Measurements from ENCODE around the gene PLBD2.

DNA sequence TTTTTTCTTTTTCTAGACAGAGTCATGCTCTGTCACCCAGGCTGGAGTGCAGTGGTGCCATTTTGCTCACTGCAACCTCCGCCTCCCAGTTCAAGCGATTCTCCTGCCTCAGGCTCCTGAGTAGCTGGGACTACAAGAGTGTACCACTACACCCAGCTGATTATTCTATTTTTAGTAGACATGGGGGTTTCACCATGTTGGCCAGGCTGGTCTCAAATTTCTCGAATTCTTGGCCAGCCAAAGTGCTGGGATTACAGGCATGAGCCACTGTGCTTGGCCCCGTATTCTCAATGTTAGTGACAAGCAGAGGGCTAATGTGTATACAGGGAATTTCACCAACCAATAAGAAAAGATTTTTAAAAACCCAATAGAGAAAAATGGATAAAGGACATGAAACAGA is 8.4 kb downstream of the PLBD2 start:
- TF ChIP-seq, protein P1, sequence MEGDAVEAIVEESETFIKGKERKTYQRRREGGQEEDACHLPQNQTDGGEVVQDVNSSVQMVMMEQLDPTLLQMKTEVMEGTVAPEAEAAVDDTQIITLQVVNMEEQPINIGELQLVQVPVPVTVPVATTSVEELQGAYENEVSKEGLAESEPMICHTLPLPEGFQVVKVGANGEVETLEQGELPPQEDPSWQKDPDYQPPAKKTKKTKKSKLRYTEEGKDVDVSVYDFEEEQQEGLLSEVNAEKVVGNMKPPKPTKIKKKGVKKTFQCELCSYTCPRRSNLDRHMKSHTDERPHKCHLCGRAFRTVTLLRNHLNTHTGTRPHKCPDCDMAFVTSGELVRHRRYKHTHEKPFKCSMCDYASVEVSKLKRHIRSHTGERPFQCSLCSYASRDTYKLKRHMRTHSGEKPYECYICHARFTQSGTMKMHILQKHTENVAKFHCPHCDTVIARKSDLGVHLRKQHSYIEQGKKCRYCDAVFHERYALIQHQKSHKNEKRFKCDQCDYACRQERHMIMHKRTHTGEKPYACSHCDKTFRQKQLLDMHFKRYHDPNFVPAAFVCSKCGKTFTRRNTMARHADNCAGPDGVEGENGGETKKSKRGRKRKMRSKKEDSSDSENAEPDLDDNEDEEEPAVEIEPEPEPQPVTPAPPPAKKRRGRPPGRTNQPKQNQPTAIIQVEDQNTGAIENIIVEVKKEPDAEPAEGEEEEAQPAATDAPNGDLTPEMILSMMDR (conservative IDR thresholded peaks at IDR 0.05 in 1 of 2, IDR thresholded peaks at IDR 0.05 in 1 of 2; ENCODE audit: low read depth in 1 of 2, low read length in 2 of 2): no peak
- TF ChIP-seq EZH2 (IDR thresholded peaks at IDR 0.05; ENCODE audit: low read length, missing control alignments): no peak
